22Rv1 (cell line): ENCODE results near the gene RASA3.

ENCODE experiments used
- CTCF ChIP-seq: fragments of 450-650 bp; IDR thresholded peaks from 2 replicates; pipeline ENCODE4 v1.5.1; 2017; ENCODE audit warnings: mild to moderate bottlenecking
- ZFX ChIP-seq: fragments of 450-650 bp; IDR thresholded peaks from 2 replicates; pipeline ENCODE4 v1.6.1; 2017; ENCODE audit warnings: antibody characterized with exemption, borderline replicate concordance

- no peak for TF ChIP-seq CTCF
- TF ChIP-seq ZFX, result no peak
These were observed 134.3 kb downstream of the RASA3 start for GRCh38 chr13:113997845-113998751.
